Rectal smooth muscle tissue (tissue), 1 donor: ENCODE measurements around the gene BARHL1.

Experiments used
- H3K27ac ChIP-seq: one replicate; pipeline ENCODE4 v1.7.0; 2013; ENCODE audit warnings: low read depth, low read length, inconsistent platforms
- H3K27me3 ChIP-seq: one replicate; pipeline ENCODE4 v1.7.0; 2013; ENCODE audit warnings: low read length; ENCODE audit not compliant: control insufficient read depth, insufficient read depth
- H3K36me3 ChIP-seq: one replicate; pipeline ENCODE4 v1.7.0; 2013; ENCODE audit warnings: low read length; ENCODE audit not compliant: control insufficient read depth, insufficient read depth
- H3K4me1 ChIP-seq: one replicate; pipeline ENCODE4 v1.7.0; 2013; ENCODE audit warnings: low read length; ENCODE audit not compliant: control insufficient read depth, insufficient read depth
- H3K4me3 ChIP-seq: one replicate; pipeline ENCODE4 v1.7.0; 2013; ENCODE audit warnings: low read length
- H3K9ac ChIP-seq: one replicate; pipeline ENCODE4 v1.7.0; 2013; ENCODE audit warnings: low read length

Gene BARHL1

GRCh38 chr9:132582276-132582785 lies at the start of gene BARHL1:
TSS of gene BARHL1 (plus strand) at chr9:132582606. CDS start at chr9:132582798, 192 bp downstream.
- peak within 1 kb of the TSS; percentile 41 for H3K4me3 ChIP-seq
- H3K9ac ChIP-seq: no peak within 1 kb of the TSS
- H3K36me3 ChIP-seq: no peaks in the 10 kb centered on the region
- H3K4me1 ChIP-seq: peaks cover 2% of the 10 kb centered on the region
- H3K27ac ChIP-seq: no peak within 1 kb of the TSS
- peaks cover 64% of the 10 kb centered on the region for H3K27me3 ChIP-seq

GRCh38 chr9:132534832-132535231 lies 47.6 kb upstream of the BARHL1 start:
- Histone ChIP-seq H3K27me3 (peaks cover 3% of the 10 kb centered on the region), H3K4me3 (no peak overlapping the region), H3K9ac (no peak overlapping the region), H3K36me3 (no peaks in the 10 kb centered on the region), H3K4me1 (no peaks in the 10 kb centered on the region), H3K27ac (no peak overlapping the region)

DNA sequence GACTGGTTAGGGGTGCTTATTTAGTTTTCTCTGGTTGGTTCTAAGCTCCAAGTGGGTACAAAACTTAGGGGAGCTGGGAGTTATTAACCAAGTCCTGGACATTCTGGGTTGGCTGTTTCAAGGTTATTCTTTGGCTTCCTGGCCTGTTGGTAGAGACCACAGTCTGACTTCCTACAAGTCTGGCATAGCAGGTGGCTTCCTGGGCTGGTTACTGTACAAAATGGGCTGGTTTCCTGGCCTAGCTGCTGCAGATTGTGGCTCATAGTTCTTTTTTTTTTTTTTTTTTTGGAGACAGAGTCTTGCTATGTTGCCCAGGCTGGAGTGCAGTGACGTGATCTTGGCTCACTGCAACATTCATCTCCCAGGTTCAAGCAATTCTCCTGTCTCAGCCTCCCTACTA lies 46.3 kb upstream of the BARHL1 start:
- Histone ChIP-seq H3K36me3 (no peaks in the 10 kb centered on the region), H3K4me3 (no peak overlapping the region), H3K27ac (no peak overlapping the region), H3K9ac (no peak overlapping the region), H3K27me3 (peaks cover 3% of the 10 kb centered on the region), H3K4me1 (no peaks in the 10 kb centered on the region)

GRCh38 chr9:132537352-132537751 lies 45.1 kb upstream of the BARHL1 start:
- H3K27me3 ChIP-seq: peaks cover 5% of the 10 kb centered on the region

DNA sequence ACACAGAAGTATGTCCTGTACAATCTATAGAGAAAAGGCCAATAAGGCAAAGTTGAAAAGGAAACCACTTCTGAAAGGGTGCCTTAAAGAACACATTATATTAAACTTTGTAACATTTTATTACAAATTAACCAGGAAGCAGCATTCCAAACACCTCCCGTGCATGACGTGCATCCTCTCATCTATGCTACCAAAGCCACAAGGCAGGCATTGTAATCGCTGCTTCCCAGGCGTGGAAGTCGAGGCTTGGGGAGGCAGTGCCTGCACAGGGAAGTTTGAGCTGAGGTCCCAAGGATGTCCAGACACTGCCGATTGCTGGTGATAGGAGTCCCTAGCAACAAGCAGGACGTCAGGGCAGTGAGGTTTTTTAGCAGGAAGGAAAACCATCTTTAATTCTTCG lies 44.3 kb upstream of the BARHL1 start:
- no peak overlapping the region for H3K4me3 ChIP-seq
- no peak overlapping the region for H3K9ac ChIP-seq
- no peak overlapping the region for H3K27ac ChIP-seq
- H3K4me1 ChIP-seq: no peaks in the 10 kb centered on the region
- no peaks in the 10 kb centered on the region for H3K36me3 ChIP-seq
- peaks cover 5% of the 10 kb centered on the region for H3K27me3 ChIP-seq

More at GRCh38 chr9:132537352-132537751, 45.1 kb upstream of the BARHL1 start:
- Histone ChIP-seq H3K9ac (no peak overlapping the region), H3K27ac (no peak overlapping the region), H3K36me3 (no peaks in the 10 kb centered on the region), H3K4me1 (no peaks in the 10 kb centered on the region), H3K4me3 (no peak overlapping the region)

DNA sequence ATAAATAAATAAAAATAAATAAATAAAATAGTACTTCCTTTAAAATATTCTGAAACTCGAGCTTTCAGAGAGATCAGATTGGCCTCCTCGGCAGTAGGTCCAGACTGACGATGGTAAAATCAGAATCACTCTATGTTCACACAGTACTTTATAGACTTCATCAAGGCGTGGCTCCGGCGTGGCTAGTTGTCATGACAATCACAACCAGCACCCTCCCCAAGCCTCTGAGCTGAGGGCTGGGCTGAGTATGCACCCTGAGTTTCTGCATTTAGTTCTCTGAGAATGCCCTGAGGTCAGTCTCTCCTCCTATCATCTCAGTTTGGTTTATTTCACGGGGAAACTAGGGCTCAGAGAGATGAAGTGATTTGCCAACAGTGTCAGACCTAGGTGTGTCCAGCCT lies 43.3 kb upstream of the BARHL1 start:
- no peak overlapping the region for H3K4me3 ChIP-seq
- H3K27ac ChIP-seq: no peak overlapping the region
- H3K9ac ChIP-seq: no peak overlapping the region
- no peaks in the 10 kb centered on the region for H3K4me1 ChIP-seq
- H3K27me3 ChIP-seq: peaks cover 5% of the 10 kb centered on the region
- no peaks in the 10 kb centered on the region for H3K36me3 ChIP-seq

DNA sequence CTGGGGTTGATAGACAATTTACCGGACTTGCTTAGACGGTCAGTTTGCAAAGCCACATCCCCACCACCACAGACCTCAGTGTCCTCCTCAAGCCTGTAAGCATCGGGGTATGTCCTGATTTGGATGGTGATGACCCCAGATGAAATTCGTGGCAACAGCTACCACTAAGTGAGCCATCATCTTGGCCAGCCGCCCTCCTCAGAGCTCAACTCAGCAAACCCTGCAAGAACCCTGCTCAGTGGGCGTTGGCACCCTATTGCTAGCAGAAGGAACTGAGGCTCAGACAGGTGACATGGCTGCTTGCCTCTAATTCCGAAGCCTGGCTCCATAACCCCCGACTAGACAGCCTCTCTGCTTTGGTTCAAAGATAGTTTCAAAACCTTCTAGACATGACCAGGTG lies 41.4 kb upstream of the BARHL1 start:
- Histone ChIP-seq H3K36me3 (no peaks in the 10 kb centered on the region), H3K4me1 (no peaks in the 10 kb centered on the region), H3K27me3 (peaks cover 5% of the 10 kb centered on the region), H3K27ac (no peak overlapping the region), H3K4me3 (no peak overlapping the region), H3K9ac (no peak overlapping the region)

GRCh38 chr9:132541870-132542830 lies 40.3 kb upstream of the BARHL1 start:
- no peak overlapping the region for H3K9ac ChIP-seq
- no peak overlapping the region for H3K27ac ChIP-seq
- H3K4me3 ChIP-seq: no peak overlapping the region
- no peaks in the 10 kb centered on the region for H3K4me1 ChIP-seq
- no peaks in the 10 kb centered on the region for H3K36me3 ChIP-seq
- H3K27me3 ChIP-seq: peaks cover 5% of the 10 kb centered on the region

DNA sequence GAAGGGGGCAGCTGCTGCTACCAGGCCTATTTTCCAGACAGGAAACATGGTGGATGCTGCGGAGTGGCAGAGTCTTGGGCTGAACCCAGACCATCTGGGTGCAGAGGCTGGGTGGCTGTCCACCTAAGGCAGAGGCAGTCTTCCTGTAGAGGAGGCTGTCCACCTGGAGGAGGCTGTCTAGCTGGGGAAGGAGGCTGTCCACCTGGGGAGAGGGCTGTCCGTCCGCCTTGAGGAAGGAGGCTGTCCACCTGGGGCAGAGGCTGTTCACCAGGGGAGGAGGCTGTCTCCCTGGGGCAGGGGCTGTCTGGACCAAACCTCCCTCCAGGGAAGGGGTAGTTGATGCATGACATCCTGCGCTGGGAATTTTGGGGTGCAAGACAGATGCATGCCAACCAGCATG lies 39.2 kb upstream of the BARHL1 start:
- Histone ChIP-seq H3K27ac (no peak overlapping the region), H3K4me3 (no peak overlapping the region), H3K27me3 (peaks cover 5% of the 10 kb centered on the region), H3K4me1 (no peaks in the 10 kb centered on the region), H3K36me3 (no peaks in the 10 kb centered on the region), H3K9ac (no peak overlapping the region)

DNA sequence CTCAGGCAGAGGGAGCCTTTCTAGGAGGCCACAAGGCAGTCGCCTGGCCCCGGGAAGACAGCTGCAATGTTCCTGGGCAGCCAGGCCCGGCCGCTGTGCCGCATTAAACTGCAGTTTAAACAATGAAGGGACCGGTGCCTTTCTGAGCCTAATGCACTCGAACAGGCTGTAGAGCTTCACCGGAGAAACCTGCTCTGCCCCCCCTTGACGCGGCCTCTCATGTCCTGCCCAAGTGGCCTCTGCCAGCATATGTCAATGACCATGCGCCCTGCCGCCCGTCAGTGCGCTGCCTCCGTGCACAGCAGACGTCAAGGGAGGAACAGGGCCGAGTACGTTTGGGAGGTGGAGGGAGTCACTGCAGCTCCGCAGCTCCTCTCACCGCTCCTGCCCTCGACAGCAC lies 38.4 kb upstream of the BARHL1 start:
- H3K9ac ChIP-seq: no peak overlapping the region
- no peak overlapping the region for H3K27ac ChIP-seq
- no peaks in the 10 kb centered on the region for H3K4me1 ChIP-seq
- H3K4me3 ChIP-seq: no peak overlapping the region
- peaks cover 5% of the 10 kb centered on the region for H3K27me3 ChIP-seq
- H3K36me3 ChIP-seq: no peaks in the 10 kb centered on the region

DNA sequence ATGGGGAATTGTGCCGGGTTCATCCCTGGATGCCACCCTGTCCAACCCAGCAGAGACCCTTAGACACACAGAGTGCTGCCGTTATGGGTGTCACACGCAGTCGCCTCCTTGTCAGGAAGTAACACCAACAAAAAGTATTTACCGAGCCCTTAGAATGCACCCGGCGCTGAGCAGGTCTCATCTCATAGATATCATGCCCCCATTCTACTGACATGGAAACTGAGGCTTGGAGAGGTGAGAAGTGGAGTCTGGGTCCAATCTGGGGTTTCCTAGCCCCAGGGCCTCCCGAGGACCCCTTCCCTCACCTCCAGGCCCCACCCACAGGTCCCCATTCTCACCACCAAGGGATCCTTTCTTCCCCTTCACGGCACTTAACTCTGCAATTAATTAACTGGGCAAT lies 36.8 kb upstream of the BARHL1 start:
- H3K4me1 ChIP-seq: no peaks in the 10 kb centered on the region
- no peak overlapping the region for H3K9ac ChIP-seq
- H3K27ac ChIP-seq: no peak overlapping the region
- peaks cover 2% of the 10 kb centered on the region for H3K27me3 ChIP-seq
- H3K36me3 ChIP-seq: no peaks in the 10 kb centered on the region
- no peak overlapping the region for H3K4me3 ChIP-seq

DNA sequence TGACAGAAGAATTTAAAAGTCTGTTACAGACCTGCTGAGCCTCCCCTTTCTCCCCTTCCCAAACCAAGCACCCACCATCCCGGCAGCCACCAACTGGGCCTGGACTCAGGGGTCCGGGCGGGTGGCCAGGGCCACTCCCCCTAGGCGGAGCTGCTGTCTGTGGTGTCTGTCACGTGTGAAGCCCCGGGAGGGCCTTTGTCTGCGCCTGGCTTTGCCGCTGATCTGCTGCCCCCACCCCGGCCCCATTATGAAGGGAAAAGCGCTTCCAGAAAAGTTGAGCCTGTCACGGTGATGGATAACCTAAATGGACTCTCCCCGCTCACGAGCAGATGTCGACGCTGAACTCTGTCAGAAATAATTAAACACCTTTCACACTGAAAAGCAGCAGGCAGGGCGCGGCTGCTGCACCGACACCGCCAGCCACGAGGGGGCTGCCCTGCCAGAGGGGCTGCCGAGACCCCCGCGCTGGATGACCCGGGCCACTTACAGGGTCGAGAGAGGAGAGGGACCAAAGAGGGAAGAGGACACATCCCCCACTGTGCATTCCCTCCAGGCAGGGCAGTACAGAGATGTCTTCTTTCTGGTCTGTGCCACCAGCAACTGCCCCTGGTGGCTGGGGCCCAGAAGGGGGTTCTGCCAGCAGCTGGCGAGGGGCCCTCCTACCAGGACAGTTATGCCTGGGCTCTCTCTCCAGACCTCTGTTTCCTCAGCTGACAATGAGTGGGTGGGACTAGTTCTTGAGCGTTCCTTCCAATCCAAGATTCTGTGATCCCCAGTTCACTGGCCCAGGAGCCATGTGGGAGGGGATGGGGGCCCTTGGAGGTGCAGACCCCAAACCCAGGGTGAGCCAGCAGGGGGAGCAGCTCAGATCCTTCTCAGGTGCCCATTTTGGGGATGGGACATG lies 36.0 kb upstream of the BARHL1 start:
- Histone ChIP-seq H3K27ac (no peak overlapping the region), H3K27me3 (peaks cover 2% of the 10 kb centered on the region), H3K4me3 (no peak overlapping the region), H3K36me3 (no peaks in the 10 kb centered on the region), H3K4me1 (no peaks in the 10 kb centered on the region), H3K9ac (no peak overlapping the region)
